GM13976 (cell line): Measurements from ENCODE around the gene LRFN3.
A peak's percentile ranks its signal among the peaks of the same experiment; 100 is the strongest.

ENCODE experiments used
- DNase-seq: peaks from one replicate; pipeline ENCODE4 v3.0.0; 2012; ENCODE audit warnings: low spot score
- CTCF ChIP-seq: IDR thresholded peaks from 2 replicates; pipeline ENCODE4 v1.5.1; 2012; ENCODE audit warnings: borderline replicate concordance, mild to moderate bottlenecking; ENCODE audit not compliant: insufficient read depth; ENCODE audit errors: extremely low read depth, missing control alignments, control extremely low read depth
- in situ Hi-C: fragments of 300-500 bp; cut with MboI; formaldehyde crosslinking; loops from one replicate; pipeline ENCODE4 v1.12.0; 2022; ENCODE audit warnings: low sequenced_read_pairs, mixed read lengths, inconsistent platforms; ENCODE audit not compliant: unreplicated experiment

LRFN3 gene

GRCh38 chr19:35986111-35986510 lies 49.9 kb downstream of the LRFN3 start:
- DNase-seq: no peak
- in situ Hi-C loops: no loop called here
- no peak for TF ChIP-seq CTCF

- in situ Hi-C loops: no loop called here
- peak; percentile 64 for DNase-seq
- TF ChIP-seq CTCF: no peak
Measured at GRCh38 chr19:35986664-35987570, 50.7 kb downstream of the LRFN3 start.

GRCh38 chr19:35987571-35987896 lies 51.4 kb downstream of the LRFN3 start:
- no peak for TF ChIP-seq CTCF
- in situ Hi-C loops: no loop called here
- no peak for DNase-seq

- no peak for DNase-seq
- TF ChIP-seq CTCF: no peak
- in situ Hi-C loops: no loop called here
Measured at GRCh38 chr19:35988824-35989223, 52.6 kb downstream of the LRFN3 start.

- TF ChIP-seq CTCF: no peak
- in situ Hi-C loops: no loop called here
- DNase-seq: no peak
Measured at GRCh38 chr19:35990156-35990555, 54.0 kb downstream of the LRFN3 start.

GRCh38 chr19:35990771-35991730 lies 54.9 kb downstream of the LRFN3 start:
- in situ Hi-C loops: no loop called here
- DNase-seq: no peak
- TF ChIP-seq CTCF: no peak
